CD4-positive, alpha-beta memory T cell (primary cell): ENCODE data around the gene WFDC10B. TPM values are rescaled to one million over a fixed set of nuclear protein-coding genes. Genes with fewer than 3 reads are reported as not detected.
"Not testable (repeated sequence)": the region's sequence is repeated elsewhere in the genome, so short reads cannot be mapped to it uniquely, and the experiment has no call there.

ENCODE experiments used
- CTCF ChIA-PET: fragments of 350-600 bp; sonication (Branson Sonifier 250); formaldehyde crosslinking; loops from one replicate; lab custom pipeline; 2021; ENCODE audit warnings: inconsistent platforms; ENCODE audit not compliant: partially characterized antibody; lab: Charles Lee
- POLR2A ChIA-PET: fragments of 350-600 bp; sonication (Branson Sonifier 250); formaldehyde crosslinking; loops from one replicate; lab custom pipeline; 2021; ENCODE audit not compliant: partially characterized antibody; lab: Charles Lee
- DNase-seq, 5 donors: peaks; one replicate each; pipeline versions ENCODE4 v3.0.0 to v3.0.0-alpha.2; 2020 to 2022; ENCODE audit warnings: mixed read lengths in 1 of 5
- H3K27ac ChIP-seq: one replicate; pipeline ENCODE4 v1.7.0; 2013; ENCODE audit warnings: low read depth, low read length
- H3K27me3 ChIP-seq: 2 replicates; pipeline ENCODE4 v1.7.0; 2013; ENCODE audit warnings: mild to moderate bottlenecking, low read length, moderate library complexity; ENCODE audit not compliant: insufficient read depth
- H3K36me3 ChIP-seq: 2 replicates; pipeline ENCODE4 v1.7.0; 2013; ENCODE audit warnings: mild to moderate bottlenecking, low read length, moderate library complexity; ENCODE audit not compliant: insufficient read depth
- H3K4me1 ChIP-seq: 2 replicates; pipeline ENCODE4 v1.7.0; 2013; ENCODE audit warnings: mild to moderate bottlenecking, low read length, moderate library complexity; ENCODE audit not compliant: insufficient read depth
- H3K4me3 ChIP-seq, 2 donors: one replicate each; pipeline ENCODE4 v1.7.0; 2013; ENCODE audit warnings: low read length in 2 of 2, mild to moderate bottlenecking in 1 of 2
- H3K9me3 ChIP-seq, 2 donors: one replicate each; pipeline ENCODE4 v1.7.0; 2013; ENCODE audit warnings: low read length in 2 of 2, control low read depth in 1 of 2; ENCODE audit not compliant: control insufficient read depth in 1 of 2
- H3K27ac Mint-ChIP-seq, 7 donors: one replicate each; pipeline ENCODE4 v1.8.0; 2020 to 2021; ENCODE audit warnings: mixed read lengths in 7 of 7, mild to moderate bottlenecking in 6 of 7, inconsistent platforms in 3 of 7, moderate library complexity in 3 of 7
- H3K27me3 Mint-ChIP-seq, 2 donors: one replicate each; pipeline ENCODE4 v1.8.0; 2020 to 2021; ENCODE audit warnings: mixed read lengths in 2 of 2
- H3K36me3 Mint-ChIP-seq, 2 donors: one replicate each; pipeline ENCODE4 v1.8.0; 2020 to 2021; ENCODE audit warnings: mixed read lengths in 2 of 2, inconsistent platforms in 1 of 2, mild to moderate bottlenecking in 1 of 2
- H3K4me1 Mint-ChIP-seq, 4 donors: one replicate each; pipeline ENCODE4 v1.8.0; 2020 to 2021; ENCODE audit warnings: mixed read lengths in 4 of 4, mild to moderate bottlenecking in 1 of 4
- H3K4me3 Mint-ChIP-seq, 8 donors: one replicate each; pipeline ENCODE4 v1.8.0; 2020 to 2021; ENCODE audit warnings: mixed read lengths in 8 of 8, mild to moderate bottlenecking in 7 of 8, moderate library complexity in 6 of 8, inconsistent platforms in 3 of 8
- H3K9me3 Mint-ChIP-seq, 8 donors: one replicate each; pipeline ENCODE4 v1.8.0; 2020 to 2021; ENCODE audit warnings: mixed read lengths in 8 of 8, mild to moderate bottlenecking in 5 of 8, inconsistent platforms in 3 of 8, moderate library complexity in 1 of 8
- intact Hi-C: fragments of 100-400 bp; cut with micrococcal nuclease; formaldehyde crosslinking; loops from one replicate; pipeline ENCODE4 v1.15.1; 2023
- polyA plus RNA-seq, 2 donors: library from polyadenylated mRNA; unstranded; fragments of 300-500 nt; fragmentation: Illumina TruSeq; gene quantifications; one replicate each; pipeline ENCODE4 v1.2.3, GENCODE V29; 2021
- total RNA-seq, 2 experiments: library from RNA; stranded (reverse); gene quantifications; one replicate each; pipeline ENCODE4 v1.2.3, GENCODE V29; 2021

WFDC10B gene
- total and polyA plus RNA-seq, 4 experiments from 2014 or later, result not detected

DNA sequence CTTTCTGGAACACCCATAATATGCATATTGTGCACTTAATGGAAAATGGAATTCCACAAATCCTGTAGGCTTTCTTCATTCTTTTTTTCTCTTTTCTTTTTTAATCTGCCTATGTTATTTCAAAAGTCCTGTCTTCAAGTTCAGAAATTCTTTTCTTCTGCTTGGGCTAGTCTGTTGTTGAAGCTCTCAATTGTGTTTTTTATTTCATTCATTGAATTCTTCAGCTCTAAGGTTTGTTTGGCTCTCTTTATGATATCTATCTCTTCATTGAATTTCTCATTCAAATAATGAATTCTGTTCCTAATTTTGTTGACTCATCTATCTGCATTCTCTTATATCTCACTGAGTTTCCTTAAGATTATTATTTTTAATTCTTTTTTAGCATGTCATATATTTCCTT lies 27.4 kb upstream of the WFDC10B start:
- POLR2A ChIA-PET, result no interaction called here
- Histone ChIP-seq H3K4me1 (no peaks in the 10 kb centered on the region), H3K27ac (no peak overlapping the region), H3K9me3 (no peaks in the 10 kb centered on the region), H3K4me3 (no peak overlapping the region), H3K27me3 (no peaks in the 10 kb centered on the region), H3K36me3 (no peaks in the 10 kb centered on the region)
- DNase-seq, result no peak
- intact Hi-C loops, result no loop called here
- H3K9me3 Mint-ChIP-seq, result peaks cover 0 to 43% (median 27%) of the 10 kb centered on the region in 8 donors
- CTCF ChIA-PET, result no interaction called here
- H3K27me3 Mint-ChIP-seq, result peaks cover 18 to 21% of the 10 kb centered on the region in 2 donors
- no peaks in the 10 kb centered on the region for H3K4me1 Mint-ChIP-seq
- peaks cover 0 to 1% of the 10 kb centered on the region in 2 donors for H3K36me3 Mint-ChIP-seq
- H3K27ac Mint-ChIP-seq, result peak overlapping the region in 1 of 7 donors; percentile 21
- H3K4me3 Mint-ChIP-seq, result no peak overlapping the region

DNA sequence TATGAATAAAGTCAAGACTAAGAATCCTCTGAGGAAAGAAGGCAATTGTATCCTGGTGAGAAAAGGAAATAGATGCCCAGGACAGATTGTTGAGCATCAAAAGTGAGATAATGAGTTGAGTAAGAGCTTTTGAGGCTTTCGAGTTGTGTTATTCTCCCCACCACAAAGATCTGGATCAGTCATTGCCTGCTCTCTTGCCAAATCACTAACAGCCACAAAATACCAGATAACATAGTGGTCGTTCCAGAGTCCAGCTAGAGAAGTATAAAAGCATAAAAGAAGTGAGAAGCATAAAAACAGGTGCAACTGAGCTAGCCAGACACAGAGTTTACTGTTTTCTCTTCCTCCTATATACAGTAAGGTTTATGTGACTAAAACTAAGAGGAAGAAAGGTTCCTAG lies 22.2 kb upstream of the WFDC10B start:
- Histone ChIP-seq H3K27ac (no peak overlapping the region), H3K4me3 (no peak overlapping the region), H3K27me3 (no peaks in the 10 kb centered on the region), H3K36me3 (no peaks in the 10 kb centered on the region), H3K9me3 (no peaks in the 10 kb centered on the region), H3K4me1 (no peaks in the 10 kb centered on the region)
- H3K9me3 Mint-ChIP-seq, result peaks cover 0 to 22% (median 12%) of the 10 kb centered on the region in 8 donors
- intact Hi-C loops, result no loop called here
- no peaks in the 10 kb centered on the region for H3K4me1 Mint-ChIP-seq
- no peak overlapping the region for H3K4me3 Mint-ChIP-seq
- ChIA-PET POLR2A (no interaction called here), CTCF (no interaction called here)
- H3K27me3 Mint-ChIP-seq, result peaks cover 20 to 27% of the 10 kb centered on the region in 2 donors
- DNase-seq, result no peak
- peaks cover 0 to 1% of the 10 kb centered on the region in 2 donors for H3K36me3 Mint-ChIP-seq
- no peak overlapping the region for H3K27ac Mint-ChIP-seq

DNA sequence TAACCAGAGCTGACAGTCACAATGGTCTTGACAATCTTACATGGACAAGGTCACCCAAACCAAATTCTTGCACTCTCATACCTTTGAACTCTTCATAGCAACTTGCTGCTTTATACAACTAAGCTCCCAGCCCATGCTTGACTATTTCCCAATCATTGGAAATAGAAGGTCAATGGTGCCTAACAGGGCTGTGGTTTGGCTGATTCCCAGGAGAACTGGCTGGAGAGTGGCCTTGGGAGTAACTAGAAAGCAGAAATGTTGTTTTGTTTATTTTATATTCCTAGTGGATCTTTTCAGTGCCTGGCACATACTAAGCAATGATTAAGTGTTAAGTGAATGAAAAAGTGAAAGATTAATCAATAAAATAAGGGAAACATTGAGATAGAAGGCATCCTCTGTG lies 20.3 kb upstream of the WFDC10B start:
- no peak for DNase-seq
- Mint-ChIP-seq H3K27me3 (peaks cover 19 to 24% of the 10 kb centered on the region in 2 donors), H3K36me3 (no peaks in the 10 kb centered on the region), H3K4me3 (no peak overlapping the region), H3K9me3 (peaks cover 0 to 4% (median 0%) of the 10 kb centered on the region in 8 donors), H3K27ac (no peak overlapping the region), H3K4me1 (no peaks in the 10 kb centered on the region)
- intact Hi-C loops, result no loop called here
- no peak overlapping the region for H3K27ac ChIP-seq
- POLR2A ChIA-PET, result no interaction called here
- no peaks in the 10 kb centered on the region for H3K9me3 ChIP-seq
- H3K4me3 ChIP-seq, result no peak overlapping the region
- H3K36me3 ChIP-seq, result no peaks in the 10 kb centered on the region
- CTCF ChIA-PET, result interaction anchor here (0.6 kb wide), 1 partner anchor 13 kb away, joined by 3 read pairs; no protein-coding TSS in a partner anchor
- no peaks in the 10 kb centered on the region for H3K27me3 ChIP-seq
- no peaks in the 10 kb centered on the region for H3K4me1 ChIP-seq

DNA sequence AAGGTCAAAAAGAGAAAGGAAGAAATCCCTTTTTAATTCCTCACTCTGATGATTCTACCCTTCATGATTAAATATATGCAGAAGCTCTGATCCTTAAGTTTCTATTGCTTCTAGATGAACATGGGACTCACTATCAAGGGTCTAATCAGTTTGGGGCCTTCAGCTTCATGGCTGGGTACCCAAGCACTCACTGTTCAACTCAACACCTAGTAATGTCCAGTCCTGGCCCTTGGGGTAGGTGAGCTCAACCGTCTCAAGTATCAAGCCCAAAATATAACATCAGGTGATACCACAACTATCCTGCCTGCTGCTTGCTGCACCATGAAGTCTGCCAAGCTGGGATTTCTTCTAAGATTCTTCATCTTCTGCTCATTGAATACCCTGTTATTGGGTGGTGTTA lies 17.2 kb upstream of the WFDC10B start, which contains the start of gene SPINT4:
SPINT4 (plus strand) TSS at position 301 of the 400 bp plus-strand sequence; CDS start at position 322, 21 bp downstream.
- no peak within 1 kb of the TSS for H3K4me3 ChIP-seq
- H3K4me1 Mint-ChIP-seq, result no peaks in the 10 kb centered on the region
- POLR2A ChIA-PET, result no interaction called here
- DNase-seq, result no peak
- H3K36me3 ChIP-seq, result no peaks in the 10 kb centered on the region
- no peak within 1 kb of the TSS for H3K27ac Mint-ChIP-seq
- CTCF ChIA-PET, result no interaction called here
- peaks cover 0 to 4% (median under 1%) of the 10 kb centered on the region in 8 donors for H3K9me3 Mint-ChIP-seq
- no peaks in the 10 kb centered on the region for H3K9me3 ChIP-seq
- no peaks in the 10 kb centered on the region for H3K27me3 ChIP-seq
- no peak within 1 kb of the TSS for H3K4me3 Mint-ChIP-seq
- intact Hi-C loops, result no loop called here
- no peaks in the 10 kb centered on the region for H3K4me1 ChIP-seq
- H3K27ac ChIP-seq, result no peak within 1 kb of the TSS
- H3K27me3 Mint-ChIP-seq, result peaks cover 25 to 26% of the 10 kb centered on the region in 2 donors
- H3K36me3 Mint-ChIP-seq, result no peaks in the 10 kb centered on the region

DNA sequence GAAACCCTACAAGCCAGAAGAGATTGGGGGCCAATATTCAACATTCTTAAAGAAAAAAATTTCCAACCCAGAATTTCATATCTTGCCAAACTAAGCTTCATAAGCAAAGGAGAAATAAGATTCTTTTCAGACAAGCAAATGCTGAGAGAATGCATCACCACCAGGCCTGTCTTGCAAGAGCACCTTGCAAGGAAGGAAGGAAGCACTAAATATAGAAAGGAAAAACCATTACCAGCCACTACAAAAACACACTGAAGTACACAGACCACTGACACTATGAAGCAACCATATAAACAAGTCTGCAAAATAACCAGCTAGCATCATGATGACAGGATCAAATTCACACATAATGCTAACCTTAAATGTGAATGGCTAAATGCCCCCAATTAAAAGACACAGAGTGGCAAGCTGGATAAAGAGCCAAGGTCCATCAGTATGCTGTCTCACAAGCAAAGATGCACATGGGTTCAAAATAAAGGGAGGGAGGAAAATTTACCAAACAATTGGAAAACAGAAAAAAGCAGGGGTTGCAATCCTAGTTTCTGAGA lies 11.4 kb upstream of the WFDC10B start:
- H3K4me3 Mint-ChIP-seq, result not testable (repeated sequence)
- POLR2A ChIA-PET, result interaction anchor here (0.6 kb wide), 1 partner anchor 1568 kb away, joined by 3 read pairs; no protein-coding TSS in a partner anchor

DNA sequence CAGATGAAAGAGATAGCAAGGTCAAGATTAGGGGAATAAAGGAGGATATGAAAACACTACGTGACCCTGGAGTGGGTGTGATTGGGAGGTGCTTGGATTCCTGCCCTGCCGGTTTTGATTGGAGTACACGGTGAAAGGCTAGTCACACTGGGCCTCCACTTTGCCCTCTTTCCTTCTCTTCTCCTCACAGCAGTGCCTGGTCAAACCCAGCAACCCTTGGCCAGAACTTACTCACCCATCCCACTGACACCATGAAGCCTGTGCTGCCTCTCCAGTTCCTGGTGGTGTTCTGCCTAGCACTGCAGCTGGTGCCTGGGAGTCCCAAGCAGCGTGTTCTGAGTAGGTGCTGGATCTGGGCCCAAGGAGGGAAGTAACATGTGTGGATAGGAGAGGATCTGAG lies 2.9 kb downstream of the WFDC10B start, which contains the start of gene WFDC13:
WFDC13 (plus strand) TSS at position 166 of the 400 bp plus-strand sequence; CDS start at position 252, 86 bp downstream.
- POLR2A ChIA-PET, result no interaction called here
- Histone ChIP-seq H3K36me3 (no peaks in the 10 kb centered on the region), H3K4me1 (no peaks in the 10 kb centered on the region), H3K9me3 (no peaks in the 10 kb centered on the region), H3K4me3 (no peak within 1 kb of the TSS), H3K27me3 (no peaks in the 10 kb centered on the region), H3K27ac (no peak within 1 kb of the TSS)
- Mint-ChIP-seq H3K27me3 (peaks cover 16 to 19% of the 10 kb centered on the region in 2 donors), H3K9me3 (no peaks in the 10 kb centered on the region), H3K27ac (no peak within 1 kb of the TSS), H3K36me3 (no peaks in the 10 kb centered on the region), H3K4me1 (no peaks in the 10 kb centered on the region), H3K4me3 (no peak within 1 kb of the TSS)
- no peak for DNase-seq
- intact Hi-C loops, result no loop called here
- CTCF ChIA-PET, result no interaction called here

More for the DNA sequence above, 11.4 kb upstream of the WFDC10B start:
- H3K4me3 ChIP-seq, H3K36me3 Mint-ChIP-seq, H3K4me1 ChIP-seq, CTCF ChIA-PET, H3K9me3 Mint-ChIP-seq, H3K36me3 ChIP-seq, intact Hi-C loops, H3K27ac ChIP-seq, H3K27ac Mint-ChIP-seq, DNase-seq, H3K9me3 ChIP-seq, H3K27me3 ChIP-seq, H3K4me1 Mint-ChIP-seq: not testable (repeated sequence)
- peaks cover 19 to 32% of the 10 kb centered on the region in 2 donors for H3K27me3 Mint-ChIP-seq

DNA sequence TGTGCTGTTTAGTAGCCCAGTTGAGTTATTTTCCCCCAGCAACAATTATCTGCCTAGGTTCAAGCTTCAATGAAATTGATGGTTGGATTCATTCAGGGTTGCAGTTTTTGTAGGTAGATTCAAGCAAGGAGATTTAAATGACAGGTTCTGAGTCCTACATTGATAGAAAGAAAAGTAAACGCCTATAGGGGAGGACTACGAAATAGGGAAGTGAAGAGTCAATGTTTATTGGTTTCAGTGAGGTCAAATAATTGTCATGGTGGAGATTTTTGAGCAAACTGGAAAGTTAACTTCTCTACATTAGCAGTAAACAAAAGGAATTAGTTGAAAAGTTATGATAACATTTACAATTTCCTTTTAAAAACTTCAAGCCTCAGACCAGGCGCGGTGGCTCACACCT lies 3.7 kb downstream of the WFDC10B start:
- Mint-ChIP-seq H3K4me1 (no peaks in the 10 kb centered on the region), H3K9me3 (no peaks in the 10 kb centered on the region), H3K4me3 (no peak overlapping the region), H3K36me3 (no peaks in the 10 kb centered on the region), H3K27ac (no peak overlapping the region), H3K27me3 (peaks cover 20% of the 10 kb centered on the region in 2 donors)
- Histone ChIP-seq H3K9me3 (no peaks in the 10 kb centered on the region), H3K27ac (no peak overlapping the region), H3K4me1 (no peaks in the 10 kb centered on the region), H3K36me3 (no peaks in the 10 kb centered on the region), H3K4me3 (no peak overlapping the region), H3K27me3 (no peaks in the 10 kb centered on the region)
- intact Hi-C loops, result no loop called here
- CTCF ChIA-PET, result no interaction called here
- DNase-seq, result no peak
- POLR2A ChIA-PET, result no interaction called here
